ENCODE measurements around the gene GREB1.

- no peak for TF ChIP-seq FOXA1 (IDR thresholded peaks at IDR 0.05)
- no peak for TF ChIP-seq NFRKB (IDR thresholded peaks at IDR 0.05)
These were observed 128.1 kb downstream of the GREB1 start for GRCh38 chr2:11661891-11662435.

Measured in HEK293T (cell line).